GM20000 (cell line): ENCODE data around the gene DUS1L.

Experiments used
- DNase-seq: peaks from one replicate; pipeline ENCODE4 v3.0.0; 2012; ENCODE audit warnings: low spot score
- TF ChIP-seq, protein P1 (sequence below): IDR thresholded peaks from 2 replicates; pipeline ENCODE4 v1.5.1; 2012; ENCODE audit warnings: mild to moderate bottlenecking, control low read depth; ENCODE audit errors: extremely low read depth, missing control alignments

Gene DUS1L

GRCh38 chr17:82076785-82077591 is 11.4 kb upstream of the DUS1L start:
- TF ChIP-seq, protein P1, sequence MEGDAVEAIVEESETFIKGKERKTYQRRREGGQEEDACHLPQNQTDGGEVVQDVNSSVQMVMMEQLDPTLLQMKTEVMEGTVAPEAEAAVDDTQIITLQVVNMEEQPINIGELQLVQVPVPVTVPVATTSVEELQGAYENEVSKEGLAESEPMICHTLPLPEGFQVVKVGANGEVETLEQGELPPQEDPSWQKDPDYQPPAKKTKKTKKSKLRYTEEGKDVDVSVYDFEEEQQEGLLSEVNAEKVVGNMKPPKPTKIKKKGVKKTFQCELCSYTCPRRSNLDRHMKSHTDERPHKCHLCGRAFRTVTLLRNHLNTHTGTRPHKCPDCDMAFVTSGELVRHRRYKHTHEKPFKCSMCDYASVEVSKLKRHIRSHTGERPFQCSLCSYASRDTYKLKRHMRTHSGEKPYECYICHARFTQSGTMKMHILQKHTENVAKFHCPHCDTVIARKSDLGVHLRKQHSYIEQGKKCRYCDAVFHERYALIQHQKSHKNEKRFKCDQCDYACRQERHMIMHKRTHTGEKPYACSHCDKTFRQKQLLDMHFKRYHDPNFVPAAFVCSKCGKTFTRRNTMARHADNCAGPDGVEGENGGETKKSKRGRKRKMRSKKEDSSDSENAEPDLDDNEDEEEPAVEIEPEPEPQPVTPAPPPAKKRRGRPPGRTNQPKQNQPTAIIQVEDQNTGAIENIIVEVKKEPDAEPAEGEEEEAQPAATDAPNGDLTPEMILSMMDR = no peak

GRCh38 chr17:82076018-82076784 is 10.6 kb upstream of the DUS1L start:
- no peak for DNase-seq
- TF ChIP-seq, protein P1 = no peak

More at GRCh38 chr17:82076785-82077591, 11.4 kb upstream of the DUS1L start:
- DNase-seq = no peak

- TF ChIP-seq, protein P1 = no peak
- DNase-seq = no peak
Measured at GRCh38 chr17:82073446-82073845, 7.8 kb upstream of the DUS1L start.

DNA sequence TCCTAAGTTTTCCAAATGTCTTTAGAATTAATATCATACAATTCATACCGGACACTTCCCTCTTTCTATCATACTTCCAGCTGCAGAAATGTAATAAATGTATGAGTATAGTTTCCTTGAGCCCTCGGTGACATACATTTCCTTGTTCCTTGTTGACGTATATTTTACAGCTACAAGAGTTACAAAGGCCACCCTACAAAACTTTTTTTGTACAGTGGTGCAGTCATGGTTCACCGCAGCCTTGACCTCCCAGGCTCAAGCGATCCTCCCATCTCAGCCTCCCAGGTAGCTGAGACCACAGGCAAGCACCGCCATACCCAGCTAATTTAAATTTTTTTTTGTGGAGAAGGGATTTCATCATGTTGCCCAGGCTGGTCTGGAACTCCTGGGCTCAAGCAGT is 7.2 kb upstream of the DUS1L start:
- DNase-seq = no peak
- TF ChIP-seq, protein P1 = no peak

- DNase-seq = no peak
- TF ChIP-seq, protein P1 = no peak
Measured at GRCh38 chr17:82070611-82071010, 5.0 kb upstream of the DUS1L start.

DNA sequence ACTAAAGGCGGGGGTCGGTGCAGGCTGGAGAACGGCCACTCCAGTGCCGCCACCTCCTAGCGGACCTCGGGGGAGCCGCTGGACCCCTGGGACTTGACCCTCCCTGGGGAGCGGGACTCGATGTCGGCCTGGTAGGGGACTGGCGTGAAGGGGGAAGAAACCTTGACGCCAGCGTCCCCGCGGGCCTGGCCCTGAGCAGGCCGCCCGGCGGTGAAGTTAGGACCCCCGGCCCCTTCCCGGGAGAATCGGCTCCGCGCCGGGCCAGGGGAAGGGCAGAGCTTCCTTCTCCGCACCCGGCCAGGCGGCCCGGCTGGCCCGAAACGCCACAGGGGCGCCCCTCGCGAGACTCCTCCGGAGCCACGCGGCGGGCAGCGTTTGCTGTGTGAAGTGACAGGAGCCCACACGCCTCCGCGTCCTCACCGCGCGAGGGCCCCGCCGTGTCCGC is 389 bp downstream of the DUS1L start:
- no peak for DNase-seq
- TF ChIP-seq, protein P1 = no peak
